Ovary (tissue), 3 donors: Measurements from ENCODE around the gene CASP5.
"Not testable (repeated sequence)": the region's sequence is repeated elsewhere in the genome, so short reads cannot be mapped to it uniquely, and the experiment has no call there.

ENCODE experiments used
- POLR2A ChIP-seq: fragments of 450-650 bp; IDR thresholded peaks from one replicate; pipeline ENCODE4 v1.6.1; 2017; ENCODE audit warnings: antibody characterized with exemption, mild to moderate bottlenecking, moderate library complexity
- TF ChIP-seq, protein P1 (sequence below), 3 donors: fragments of 450-650 bp in 2 of 3; fragments of 200-600 bp in 1 of 3; IDR thresholded peaks; one replicate each; pipeline versions ENCODE4 v1.5.1 to v1.8.0; 2016 to 2022; ENCODE audit warnings: antibody characterized with exemption in 3 of 3, mild to moderate bottlenecking in 1 of 3
- donor health status: DM: no; HTN: no; CAD: no.

DNA sequence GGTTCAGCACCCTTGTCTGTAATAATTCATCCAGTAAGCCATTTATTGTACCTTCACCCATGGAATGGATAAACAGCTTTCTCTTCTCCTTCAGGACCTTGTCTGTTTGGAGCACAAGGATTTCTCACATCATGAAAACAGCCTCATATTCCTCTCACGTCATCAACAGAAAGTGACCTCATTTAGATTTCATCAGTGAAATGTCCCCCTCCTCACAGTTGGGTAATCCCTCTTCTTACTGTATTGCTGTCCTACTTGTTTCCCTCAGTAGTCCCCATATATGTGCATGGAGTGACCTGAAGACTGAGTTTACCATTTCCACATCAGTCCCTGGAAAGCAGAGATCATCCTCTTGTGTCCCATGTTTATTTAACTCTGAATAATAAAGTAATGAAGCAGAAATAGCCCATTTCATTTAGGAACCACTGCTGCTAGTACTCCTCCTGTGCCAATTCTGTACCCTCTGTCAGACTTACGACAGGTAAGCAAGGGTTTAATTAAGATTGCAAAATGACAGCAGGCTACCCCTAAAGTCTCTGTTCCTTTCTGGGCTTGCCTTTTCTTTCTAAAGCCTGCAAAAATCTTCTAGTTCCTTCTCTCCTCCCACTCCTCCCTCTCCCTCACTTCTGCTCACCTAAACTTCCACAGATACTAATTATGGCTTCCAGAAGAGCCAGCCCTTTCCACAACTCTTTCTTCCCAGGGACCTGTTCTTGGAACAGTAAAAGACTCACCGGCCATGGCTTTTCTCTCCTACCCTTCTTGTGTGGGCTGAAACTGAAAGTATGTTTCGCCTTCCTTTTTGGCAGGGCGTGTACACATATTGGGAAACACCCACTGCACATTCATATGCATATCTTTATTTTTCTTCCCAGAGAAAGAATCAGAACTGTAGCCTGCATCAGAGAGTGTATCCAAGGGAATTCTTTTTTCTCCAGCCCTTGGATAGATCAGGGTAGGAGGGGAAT lies 21.9 kb upstream of the CASP5 start, which contains the start of gene CARD16:
- not testable (repeated sequence) for TF ChIP-seq POLR2A
- TF ChIP-seq, protein P1, sequence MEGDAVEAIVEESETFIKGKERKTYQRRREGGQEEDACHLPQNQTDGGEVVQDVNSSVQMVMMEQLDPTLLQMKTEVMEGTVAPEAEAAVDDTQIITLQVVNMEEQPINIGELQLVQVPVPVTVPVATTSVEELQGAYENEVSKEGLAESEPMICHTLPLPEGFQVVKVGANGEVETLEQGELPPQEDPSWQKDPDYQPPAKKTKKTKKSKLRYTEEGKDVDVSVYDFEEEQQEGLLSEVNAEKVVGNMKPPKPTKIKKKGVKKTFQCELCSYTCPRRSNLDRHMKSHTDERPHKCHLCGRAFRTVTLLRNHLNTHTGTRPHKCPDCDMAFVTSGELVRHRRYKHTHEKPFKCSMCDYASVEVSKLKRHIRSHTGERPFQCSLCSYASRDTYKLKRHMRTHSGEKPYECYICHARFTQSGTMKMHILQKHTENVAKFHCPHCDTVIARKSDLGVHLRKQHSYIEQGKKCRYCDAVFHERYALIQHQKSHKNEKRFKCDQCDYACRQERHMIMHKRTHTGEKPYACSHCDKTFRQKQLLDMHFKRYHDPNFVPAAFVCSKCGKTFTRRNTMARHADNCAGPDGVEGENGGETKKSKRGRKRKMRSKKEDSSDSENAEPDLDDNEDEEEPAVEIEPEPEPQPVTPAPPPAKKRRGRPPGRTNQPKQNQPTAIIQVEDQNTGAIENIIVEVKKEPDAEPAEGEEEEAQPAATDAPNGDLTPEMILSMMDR (IDR thresholded peaks at IDR 0.05): not testable (repeated sequence)
